Adipocyte (in vitro differentiated cells): ENCODE data around the gene SUFU.
"Not testable (repeated sequence)": the region's sequence is repeated elsewhere in the genome, so short reads cannot be mapped to it uniquely, and the experiment has no call there.

Source experiments
- DNase-seq: peaks from one replicate; pipeline ENCODE4 v3.0.0-alpha.2; 2015; ENCODE audit warnings: low read depth
- H3K27me3 ChIP-seq: replicated peaks from 2 replicates; pipeline ENCODE4 v1.7.0; 2013; ENCODE audit warnings: mild to moderate bottlenecking, low read length, moderate library complexity; ENCODE audit not compliant: control insufficient read depth, insufficient read depth
- H3K36me3 ChIP-seq: 2 replicates; pipeline ENCODE4 v1.7.0; 2013; ENCODE audit warnings: low read length, mild to moderate bottlenecking, moderate library complexity; ENCODE audit not compliant: control insufficient read depth, insufficient read depth, severe bottlenecking
- H3K4me1 ChIP-seq: 2 replicates; pipeline ENCODE4 v1.7.0; 2013; ENCODE audit warnings: mild to moderate bottlenecking, low read length, moderate library complexity; ENCODE audit not compliant: control insufficient read depth, insufficient read depth
- H3K4me3 ChIP-seq: 2 replicates; pipeline ENCODE4 v1.7.0; 2013; ENCODE audit warnings: mild to moderate bottlenecking, low read length, moderate library complexity
- H3K9ac ChIP-seq: 2 replicates; pipeline ENCODE4 v1.7.0; 2013; ENCODE audit warnings: mild to moderate bottlenecking, low read length, moderate library complexity
- H3K9me3 ChIP-seq: 2 replicates; pipeline ENCODE4 v1.7.0; 2013; ENCODE audit warnings: mild to moderate bottlenecking, low read length, moderate library complexity; ENCODE audit not compliant: control insufficient read depth

Gene SUFU

GRCh38 chr10:102485093-102485784, 18.5 kb upstream of the SUFU start:
- Histone ChIP-seq H3K27me3 (no peaks in the 10 kb centered on the region), H3K9ac (no peak overlapping the region), H3K36me3 (peaks cover 96% of the 10 kb centered on the region), H3K4me1 (no peaks in the 10 kb centered on the region), H3K9me3 (no peaks in the 10 kb centered on the region), H3K4me3 (no peak overlapping the region)
- DNase-seq = no peak

GRCh38 chr10:102491136-102491535, 12.6 kb upstream of the SUFU start:
- Histone ChIP-seq H3K27me3 (no peaks in the 10 kb centered on the region), H3K4me1 (peaks cover 27% of the 10 kb centered on the region), H3K36me3 (peaks cover 43% of the 10 kb centered on the region), H3K9ac (no peak overlapping the region), H3K4me3 (no peak overlapping the region), H3K9me3 (no peaks in the 10 kb centered on the region)
- DNase-seq = no peak

- no peaks in the 10 kb centered on the region for H3K27me3 ChIP-seq
- no peak for DNase-seq
- no peaks in the 10 kb centered on the region for H3K9me3 ChIP-seq
- H3K9ac ChIP-seq = no peak overlapping the region
- H3K36me3 ChIP-seq = peaks cover 30% of the 10 kb centered on the region
- peaks cover 27% of the 10 kb centered on the region for H3K4me1 ChIP-seq
- no peak overlapping the region for H3K4me3 ChIP-seq
Measured at GRCh38 chr10:102492344-102492939, 11.3 kb upstream of the SUFU start.

GRCh38 chr10:102492983-102493382, 10.8 kb upstream of the SUFU start:
- Histone ChIP-seq H3K9ac (no peak overlapping the region), H3K36me3 (peaks cover 27% of the 10 kb centered on the region), H3K27me3 (no peaks in the 10 kb centered on the region), H3K9me3 (no peaks in the 10 kb centered on the region), H3K4me1 (peaks cover 27% of the 10 kb centered on the region), H3K4me3 (no peak overlapping the region)
- no peak for DNase-seq

- Histone ChIP-seq H3K27me3 (no peaks in the 10 kb centered on the region), H3K36me3 (peaks cover 19% of the 10 kb centered on the region), H3K4me1 (peaks cover 33% of the 10 kb centered on the region), H3K4me3 (no peak overlapping the region), H3K9ac (no peak overlapping the region), H3K9me3 (no peaks in the 10 kb centered on the region)
- DNase-seq = no peak
Measured at GRCh38 chr10:102493771-102494170, 10.0 kb upstream of the SUFU start.

- H3K9me3 ChIP-seq = no peaks in the 10 kb centered on the region
- H3K9ac ChIP-seq = no peak overlapping the region
- H3K4me3 ChIP-seq = no peak overlapping the region
- no peaks in the 10 kb centered on the region for H3K36me3 ChIP-seq
- H3K27me3 ChIP-seq = no peaks in the 10 kb centered on the region
- DNase-seq = no peak
- peaks cover 38% of the 10 kb centered on the region for H3K4me1 ChIP-seq
Measured at GRCh38 chr10:102497545-102497944, 6.2 kb upstream of the SUFU start.

- Histone ChIP-seq H3K9ac (peak overlapping the region; percentile 7), H3K27me3 (no peaks in the 10 kb centered on the region), H3K36me3 (no peaks in the 10 kb centered on the region), H3K4me3 (no peak overlapping the region), H3K9me3 (no peaks in the 10 kb centered on the region), H3K4me1 (peaks cover 31% of the 10 kb centered on the region)
- DNase-seq = peak; percentile 10
Measured at GRCh38 chr10:102499356-102499755, 4.4 kb upstream of the SUFU start.

- not testable (repeated sequence) for H3K27me3 ChIP-seq, H3K36me3 ChIP-seq, DNase-seq, H3K9me3 ChIP-seq
- peak overlapping the region; percentile 98 for H3K9ac ChIP-seq
- peak overlapping the region; percentile 94 for H3K4me3 ChIP-seq
- peaks cover 39% of the 10 kb centered on the region for H3K4me1 ChIP-seq
Measured at GRCh38 chr10:102500686-102501085, 3.1 kb upstream of the SUFU start.

- Histone ChIP-seq H3K27me3 (no peaks in the 10 kb centered on the region), H3K9me3 (no peaks in the 10 kb centered on the region), H3K4me1 (peaks cover 40% of the 10 kb centered on the region), H3K36me3 (no peaks in the 10 kb centered on the region), H3K4me3 (peak overlapping the region; percentile 94), H3K9ac (peak overlapping the region; percentile 98)
- DNase-seq = peak; percentile 52
Measured at GRCh38 chr10:102501201-102502028, 2.4 kb upstream of the SUFU start.

GRCh38 chr10:102502029-102502336, 1.8 kb upstream of the SUFU start:
- Histone ChIP-seq H3K27me3 (no peaks in the 10 kb centered on the region), H3K36me3 (no peaks in the 10 kb centered on the region), H3K4me3 (peak overlapping the region; percentile 94), H3K4me1 (peaks cover 44% of the 10 kb centered on the region), H3K9me3 (no peaks in the 10 kb centered on the region), H3K9ac (peak overlapping the region; percentile 98)
- peak; percentile 100 for DNase-seq

GRCh38 chr10:102502337-102503151, 1.2 kb upstream of the SUFU start, which contains the start of gene ACTR1A:
Gene ACTR1A (minus strand): TSS chr10:102502712. CDS start chr10:102502647, 65 bp downstream.
- H3K36me3 ChIP-seq = no peaks in the 10 kb centered on the region
- H3K4me3 ChIP-seq = peak within 1 kb of the TSS; percentile 94
- no peaks in the 10 kb centered on the region for H3K9me3 ChIP-seq
- peak; percentile 99 for DNase-seq
- peak within 1 kb of the TSS; percentile 98 for H3K9ac ChIP-seq
- H3K27me3 ChIP-seq = no peaks in the 10 kb centered on the region
- peaks cover 48% of the 10 kb centered on the region for H3K4me1 ChIP-seq
